Stimulated activated CD4-positive, alpha-beta T cell treated with anti-CD3 and anti-CD28 coated beads, Interleukin-1b, Interleukin-23, amount 100 ng/mL, for 1 hour (primary cell): ENCODE results near the gene TRIM71.

Source experiments
- DNase-seq, 2 donors: peaks; one replicate each; pipeline ENCODE4 v3.0.0-alpha.2; 2020; ENCODE audit warnings: low read depth in 2 of 2

TRIM71 gene

GRCh38 chr3:32866533-32866932, 48.7 kb downstream of the TRIM71 start:
- DNase-seq, result no peak

- no peak for DNase-seq
Observed at GRCh38 chr3:32867954-32868353, 50.2 kb downstream of the TRIM71 start.

DNA sequence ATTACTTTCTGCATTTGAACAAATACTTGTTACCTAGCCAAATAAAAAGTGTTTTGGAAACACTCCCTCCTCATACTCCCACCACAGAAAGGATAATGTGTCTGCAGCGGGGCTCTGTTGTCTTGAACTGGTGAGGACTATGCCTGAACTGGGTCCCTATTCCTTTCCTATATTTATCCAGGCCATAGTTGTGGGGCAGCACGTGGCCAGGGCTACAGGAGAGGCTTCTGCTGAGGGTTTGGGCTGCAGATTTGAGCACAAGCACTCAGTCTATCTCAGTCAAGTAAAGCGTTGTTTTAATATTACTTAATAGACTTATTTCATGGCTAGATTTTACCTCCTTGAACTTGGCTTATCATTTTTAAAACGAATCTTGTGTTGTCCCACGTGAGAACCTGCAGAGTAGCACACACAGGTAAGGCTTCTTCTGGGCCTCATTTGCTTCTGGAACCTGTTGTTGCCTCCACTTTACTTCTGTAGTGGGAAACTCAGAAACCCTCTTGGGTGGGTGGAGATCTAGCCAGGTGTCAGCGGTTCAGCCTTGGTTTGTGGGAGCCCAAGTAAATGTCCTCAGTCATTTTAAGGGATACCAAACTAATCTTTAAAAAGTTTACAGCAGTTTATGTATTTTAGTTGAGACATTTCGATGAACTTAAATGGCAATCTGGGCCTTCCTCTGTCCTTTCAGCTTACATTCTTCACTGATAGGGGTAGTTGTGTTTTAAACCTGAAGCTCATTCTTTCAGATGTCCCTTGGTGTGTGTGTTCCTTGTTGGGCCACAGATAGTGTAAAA, 51.1 kb downstream of the TRIM71 start:
- no peak for DNase-seq

GRCh38 chr3:32869513-32870047, 51.8 kb downstream of the TRIM71 start:
- no peak for DNase-seq

DNA sequence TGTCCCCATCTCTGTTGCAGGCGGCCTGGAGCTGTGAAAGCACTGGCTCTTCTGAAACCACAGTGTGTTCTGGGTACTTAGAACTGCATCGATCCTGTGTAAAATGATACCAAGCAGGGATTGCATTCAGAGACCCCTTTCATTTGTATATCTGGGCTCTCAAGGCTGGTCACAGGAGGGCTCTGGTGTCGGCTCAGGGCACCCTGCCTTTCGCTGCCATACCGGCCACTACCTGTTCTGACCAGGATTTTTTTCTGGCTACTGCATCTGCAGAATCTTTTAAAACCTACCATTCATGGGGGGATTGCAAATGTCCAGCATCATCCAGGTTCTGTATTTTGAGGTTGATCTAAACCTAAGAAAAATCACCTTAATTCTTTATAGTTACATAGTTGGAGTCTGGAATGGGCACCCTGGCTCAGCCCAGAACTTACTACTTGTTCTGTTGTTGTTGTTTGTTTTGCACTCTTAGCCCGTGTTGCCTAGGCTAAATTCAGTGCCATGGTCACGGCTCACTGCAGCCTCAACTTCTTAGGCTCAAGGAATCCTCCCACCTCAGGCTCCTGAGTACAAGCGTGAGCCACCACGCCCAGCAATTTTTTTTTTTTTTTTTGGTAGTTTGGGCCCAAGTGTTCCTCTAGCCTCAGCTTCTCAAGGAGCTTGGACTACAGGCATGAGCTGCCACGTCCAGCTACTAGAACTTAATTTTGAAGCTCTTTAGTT, 52.7 kb downstream of the TRIM71 start:
- no peak for DNase-seq

- no peak for DNase-seq
Observed at GRCh38 chr3:32871273-32871672, 53.5 kb downstream of the TRIM71 start.

GRCh38 chr3:32872487-32873382, 54.9 kb downstream of the TRIM71 start:
- no peak for DNase-seq

DNA sequence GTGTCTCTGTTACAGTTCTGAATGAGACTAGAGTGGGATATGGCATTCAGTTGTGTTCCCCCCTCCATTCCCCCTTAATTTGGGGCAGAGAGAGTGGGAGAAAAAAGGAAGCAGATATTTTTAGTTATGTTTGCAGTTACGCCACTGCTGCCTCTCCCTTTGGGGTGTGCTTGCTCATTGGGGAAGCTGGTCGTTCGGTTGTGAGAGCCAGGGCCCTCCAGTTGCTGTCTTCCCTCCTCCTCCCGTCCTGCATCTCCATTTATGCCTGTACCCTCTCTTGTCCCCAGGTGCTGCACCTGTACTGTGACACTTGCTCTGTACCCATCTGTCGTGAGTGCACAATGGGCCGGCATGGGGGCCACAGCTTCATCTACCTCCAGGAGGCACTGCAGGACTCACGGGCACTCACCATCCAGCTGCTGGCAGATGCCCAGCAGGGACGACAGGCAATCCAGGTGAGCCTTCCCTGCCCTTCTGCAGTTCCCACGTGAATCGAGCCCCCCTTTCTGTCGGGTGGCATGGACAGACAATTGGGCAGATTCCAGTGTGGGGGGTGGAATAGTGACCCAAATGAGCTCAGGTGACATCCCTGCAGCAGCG, 55.8 kb downstream of the TRIM71 start:
- no peak for DNase-seq

DNA sequence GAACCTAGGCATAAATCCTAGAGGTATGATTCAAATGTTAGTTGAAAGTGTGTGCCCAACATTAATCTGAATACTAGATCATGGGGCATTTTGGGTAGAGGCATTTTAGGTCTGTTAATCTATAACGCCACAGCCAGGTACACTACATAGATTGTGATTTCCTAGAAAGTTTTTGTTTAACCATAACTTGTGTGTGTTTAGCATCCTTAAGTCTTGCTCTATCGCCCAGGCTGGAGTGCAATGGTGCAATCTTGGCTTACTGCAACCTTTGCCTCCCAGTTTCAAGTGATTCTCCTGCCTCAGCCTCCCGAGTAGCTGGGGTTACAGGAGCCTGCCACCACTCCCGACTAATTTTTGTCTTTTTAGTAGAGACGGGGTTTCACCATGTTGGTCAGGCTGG, 59.1 kb downstream of the TRIM71 start:
- no peak for DNase-seq

- DNase-seq, result no peak
Observed at GRCh38 chr3:32877598-32877997, 59.8 kb downstream of the TRIM71 start.

GRCh38 chr3:32880225-32880624, 62.4 kb downstream of the TRIM71 start:
- no peak for DNase-seq

GRCh38 chr3:32881624-32882023, 63.8 kb downstream of the TRIM71 start:
- DNase-seq, result no peak

DNA sequence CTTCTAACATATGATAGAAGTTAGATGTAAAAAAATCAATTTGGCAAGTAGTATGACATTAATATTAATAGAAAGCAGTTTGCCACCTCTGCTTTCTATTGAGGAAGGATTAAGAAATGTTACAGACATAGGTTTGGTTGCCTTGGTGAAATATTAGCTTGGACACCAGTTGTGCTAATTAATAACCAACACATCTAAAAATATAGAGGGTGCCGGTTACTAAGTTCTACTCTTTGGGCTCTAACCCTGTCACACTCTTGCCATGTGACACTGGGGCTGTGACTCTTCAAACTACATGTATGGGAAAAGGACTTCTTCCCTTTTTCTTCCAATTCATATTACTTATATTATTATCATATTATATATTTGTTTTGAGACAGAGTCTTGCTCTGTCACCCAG, 64.4 kb downstream of the TRIM71 start:
- DNase-seq, result no peak

- DNase-seq, result no peak
Observed at GRCh38 chr3:32882603-32883025, 64.8 kb downstream of the TRIM71 start.

DNA sequence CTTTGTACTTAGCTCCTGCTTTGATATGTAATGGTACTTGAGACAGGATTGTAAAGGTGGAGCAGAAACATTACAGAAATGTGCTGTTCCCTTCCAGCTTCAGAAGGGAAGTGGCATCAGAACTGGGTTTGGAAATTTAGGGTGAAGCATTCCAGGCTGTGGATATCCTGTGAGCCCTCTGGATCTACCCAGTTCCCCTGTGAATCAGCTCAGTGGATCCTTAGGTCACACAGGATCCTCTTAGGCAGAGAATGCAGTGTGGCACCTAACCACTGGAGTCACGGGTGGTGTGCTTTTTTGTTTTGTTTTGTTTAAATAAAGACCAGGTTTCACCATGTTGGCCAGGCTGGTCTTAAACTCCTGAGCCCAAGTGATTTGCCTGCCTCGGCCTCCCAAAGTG, 66.0 kb downstream of the TRIM71 start:
- DNase-seq, result no peak

GRCh38 chr3:32884591-32884990, 66.8 kb downstream of the TRIM71 start:
- DNase-seq, result no peak

- DNase-seq, result no peak
Observed at GRCh38 chr3:32885283-32885901, 67.6 kb downstream of the TRIM71 start.

DNA sequence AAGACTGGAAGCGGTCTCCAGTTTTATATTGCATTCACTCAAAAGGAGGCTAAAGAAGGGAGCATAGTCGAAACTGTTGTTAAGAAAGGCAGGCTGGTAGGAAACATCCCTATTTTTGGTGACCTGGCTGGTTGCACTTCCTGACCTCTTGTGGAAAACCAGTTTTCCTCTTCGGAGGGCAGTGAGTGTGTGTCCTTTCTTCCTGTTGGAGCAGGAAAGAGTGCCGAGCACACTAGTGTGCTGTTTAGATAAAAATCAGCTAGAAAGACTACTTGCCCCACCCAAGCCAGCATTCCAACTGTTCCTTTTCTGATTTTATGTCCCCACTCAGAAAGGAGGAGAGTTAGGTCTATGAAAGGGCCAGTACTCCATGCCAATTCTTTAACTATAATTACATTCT, 68.5 kb downstream of the TRIM71 start:
- DNase-seq, result no peak

DNA sequence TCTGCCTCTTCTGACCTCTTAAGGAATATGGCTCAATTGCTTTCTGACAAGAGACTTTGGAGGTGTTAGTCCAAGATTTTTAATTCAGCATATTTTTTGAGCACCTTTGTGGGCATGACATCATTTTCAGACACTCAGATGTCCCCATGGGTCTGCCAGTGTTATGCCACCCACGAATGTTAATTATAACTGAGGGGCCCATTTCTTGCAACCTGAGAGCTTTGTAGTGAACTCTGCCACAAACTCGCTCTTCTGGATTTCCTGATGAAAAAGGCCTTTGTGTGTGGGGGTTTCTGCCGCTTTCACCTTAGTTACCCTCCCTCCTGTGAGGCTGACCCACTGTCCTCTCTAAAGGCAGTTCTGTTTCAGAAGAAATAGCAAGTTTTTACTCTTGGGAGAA, 69.1 kb downstream of the TRIM71 start:
- no peak for DNase-seq

DNA sequence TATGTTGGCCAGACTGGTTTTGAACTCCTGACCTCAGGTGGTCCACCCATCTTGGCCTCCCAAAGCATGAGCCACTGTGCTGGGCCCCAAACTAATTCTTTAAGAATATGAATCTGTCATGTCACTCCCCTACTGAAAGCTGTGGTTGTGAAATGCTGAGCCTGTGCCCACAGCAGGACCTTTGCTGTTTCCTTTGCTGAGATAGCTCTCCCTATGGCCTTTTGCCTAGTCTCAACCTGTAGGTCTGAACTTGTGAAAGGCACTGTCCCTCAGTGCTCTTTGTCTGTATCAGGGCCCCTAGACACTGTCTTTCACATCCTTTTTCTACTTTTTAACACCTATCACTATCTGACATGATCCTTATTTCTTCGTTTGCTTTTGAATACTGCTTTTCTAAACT, 70.9 kb downstream of the TRIM71 start:
- DNase-seq, result no peak
